DND-41 (cell line): ENCODE results near the gene MRPS2.

Experiments
- ATAC-seq: fragments of 200-7000 bp; cut with Tn5 transposase; 3 replicates; pipeline ENCODE4 v1.9.1; 2021; ENCODE audit warnings: low read depth; ENCODE audit not compliant: insufficient read depth
- DNase-seq: peaks from one replicate; pipeline ENCODE4 v3.0.0-alpha.2; 2020
- H2AFZ ChIP-seq: 2 replicates; pipeline ENCODE4 v1.6.0; 2012; ENCODE audit warnings: low read depth, low read length
- H3K27ac ChIP-seq: 2 replicates; pipeline ENCODE4 v1.5.1; 2012; ENCODE audit warnings: low read length, inconsistent platforms
- H3K27me3 ChIP-seq: fragments of 200-600 bp; sonication (generic); 2 replicates; pipeline ENCODE4 v1.6.0; 2012; ENCODE audit warnings: low read length, mild to moderate bottlenecking, inconsistent platforms; ENCODE audit not compliant: insufficient read depth, poor library complexity
- H3K36me3 ChIP-seq: 2 replicates; pipeline ENCODE4 v1.5.1; 2012; ENCODE audit warnings: low read length, inconsistent platforms; ENCODE audit not compliant: insufficient read depth
- H3K4me1 ChIP-seq: 2 replicates; pipeline ENCODE4 v1.5.1; 2012; ENCODE audit warnings: mild to moderate bottlenecking, low read length; ENCODE audit not compliant: insufficient read depth
- H3K4me2 ChIP-seq: 2 replicates; pipeline ENCODE4 v1.6.0; 2012; ENCODE audit warnings: mild to moderate bottlenecking, moderate library complexity, low read length, inconsistent platforms; ENCODE audit not compliant: insufficient read depth
- H3K4me3 ChIP-seq, 2 experiments: fragments of 200-600 bp in 1 of 2; shearing (Covaris generic) in 1 of 2; 2 replicates each; pipeline ENCODE4 v1.5.1; 2012 to 2016; ENCODE audit warnings: inconsistent platforms in 2 of 2, low read length in 2 of 2, mild to moderate bottlenecking in 2 of 2, low read depth in 1 of 2, moderate library complexity in 1 of 2
- H3K79me2 ChIP-seq: 2 replicates; pipeline ENCODE4 v1.6.0; 2012; ENCODE audit warnings: low read length, inconsistent platforms; ENCODE audit not compliant: insufficient read depth
- H3K9ac ChIP-seq: 2 replicates; pipeline ENCODE4 v1.6.0; 2012; ENCODE audit warnings: low read depth, mild to moderate bottlenecking, inconsistent platforms, low read length, moderate library complexity
- H3K9me3 ChIP-seq: 2 replicates; pipeline ENCODE4 v1.5.1; 2012; ENCODE audit warnings: low read length, moderate library complexity, mild to moderate bottlenecking, inconsistent platforms; ENCODE audit not compliant: insufficient read depth, severe bottlenecking
- H4K20me1 ChIP-seq: 2 replicates; pipeline ENCODE4 v1.6.0; 2012; ENCODE audit warnings: low read length; ENCODE audit not compliant: insufficient read depth
- EZH2 ChIP-seq: IDR thresholded peaks from 3 replicates; pipeline ENCODE4 v1.6.1; 2012; ENCODE audit warnings: borderline replicate concordance, low read depth, mild to moderate bottlenecking, moderate library complexity, low read length, inconsistent platforms; ENCODE audit not compliant: severe bottlenecking
- TF ChIP-seq, protein P1 (sequence below): IDR thresholded peaks from 2 replicates; pipeline ENCODE4 v1.5.1; 2012; ENCODE audit warnings: borderline replicate concordance, low read length, moderate library complexity, mild to moderate bottlenecking; ENCODE audit not compliant: poor library complexity, severe bottlenecking; ENCODE audit errors: extremely low read depth

MRPS2 gene

DNA sequence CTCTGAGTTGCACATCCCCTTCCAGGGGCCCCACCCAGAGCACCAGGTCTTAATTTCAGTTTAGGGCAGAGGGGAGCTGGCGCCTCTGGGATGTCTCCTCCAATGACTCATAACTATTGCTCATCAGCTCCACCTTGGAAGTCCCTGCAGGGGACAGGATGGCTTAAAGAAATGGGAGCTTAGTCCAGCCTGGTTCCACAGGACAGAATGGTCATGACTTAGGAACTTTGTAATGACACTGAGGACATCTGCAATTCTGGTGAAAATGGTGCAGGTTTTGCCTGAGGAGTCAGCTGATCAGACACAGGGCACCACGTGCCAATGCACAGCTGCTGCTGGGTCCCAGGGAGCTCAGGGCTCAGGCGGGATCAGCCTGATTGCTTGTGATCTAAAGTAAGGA lies 37.3 kb upstream of the MRPS2 start:
- ATAC-seq (no peak), DNase-seq (no peak)
- H3K4me1 ChIP-seq, result no peaks in the 10 kb centered on the region
- H3K4me2 ChIP-seq, result no peak overlapping the region
- no peaks in the 10 kb centered on the region for H4K20me1 ChIP-seq
- no peaks in the 10 kb centered on the region for H3K36me3 ChIP-seq
- H2AFZ ChIP-seq, result no peak overlapping the region
- H3K27me3 ChIP-seq, result no peaks in the 10 kb centered on the region
- no peak overlapping the region for H3K9ac ChIP-seq
- no peak overlapping the region for H3K27ac ChIP-seq
- H3K9me3 ChIP-seq, result no peaks in the 10 kb centered on the region
- H3K79me2 ChIP-seq, result no peaks in the 10 kb centered on the region
- no peak overlapping the region for H3K4me3 ChIP-seq
- TF ChIP-seq EZH2, result no peak
- TF ChIP-seq, protein P1, sequence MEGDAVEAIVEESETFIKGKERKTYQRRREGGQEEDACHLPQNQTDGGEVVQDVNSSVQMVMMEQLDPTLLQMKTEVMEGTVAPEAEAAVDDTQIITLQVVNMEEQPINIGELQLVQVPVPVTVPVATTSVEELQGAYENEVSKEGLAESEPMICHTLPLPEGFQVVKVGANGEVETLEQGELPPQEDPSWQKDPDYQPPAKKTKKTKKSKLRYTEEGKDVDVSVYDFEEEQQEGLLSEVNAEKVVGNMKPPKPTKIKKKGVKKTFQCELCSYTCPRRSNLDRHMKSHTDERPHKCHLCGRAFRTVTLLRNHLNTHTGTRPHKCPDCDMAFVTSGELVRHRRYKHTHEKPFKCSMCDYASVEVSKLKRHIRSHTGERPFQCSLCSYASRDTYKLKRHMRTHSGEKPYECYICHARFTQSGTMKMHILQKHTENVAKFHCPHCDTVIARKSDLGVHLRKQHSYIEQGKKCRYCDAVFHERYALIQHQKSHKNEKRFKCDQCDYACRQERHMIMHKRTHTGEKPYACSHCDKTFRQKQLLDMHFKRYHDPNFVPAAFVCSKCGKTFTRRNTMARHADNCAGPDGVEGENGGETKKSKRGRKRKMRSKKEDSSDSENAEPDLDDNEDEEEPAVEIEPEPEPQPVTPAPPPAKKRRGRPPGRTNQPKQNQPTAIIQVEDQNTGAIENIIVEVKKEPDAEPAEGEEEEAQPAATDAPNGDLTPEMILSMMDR, result no peak

DNA sequence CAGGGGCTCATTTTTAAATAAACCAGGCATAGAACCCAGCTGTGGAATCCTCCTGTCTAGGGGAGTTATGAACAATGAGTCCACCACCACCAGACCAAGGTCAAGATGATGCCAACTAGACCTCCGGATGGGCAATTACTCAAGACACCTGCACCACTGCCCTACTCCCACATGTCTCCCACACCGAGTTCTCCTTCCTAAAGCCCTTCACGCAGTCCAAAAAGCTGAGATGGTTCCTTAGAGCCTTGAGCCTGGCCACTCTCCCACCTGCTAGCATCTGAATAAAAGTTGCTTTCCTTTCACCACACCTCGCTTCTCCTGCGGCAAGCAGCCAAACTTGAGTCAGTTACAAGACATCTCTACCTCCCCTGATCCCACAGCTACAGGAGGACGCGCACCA lies 36.3 kb upstream of the MRPS2 start:
- no peaks in the 10 kb centered on the region for H3K4me1 ChIP-seq
- H3K27me3 ChIP-seq, result no peaks in the 10 kb centered on the region
- TF ChIP-seq, protein P1, result no peak
- TF ChIP-seq EZH2, result no peak
- H3K9ac ChIP-seq, result no peak overlapping the region
- no peaks in the 10 kb centered on the region for H3K36me3 ChIP-seq
- H3K4me2 ChIP-seq, result no peak overlapping the region
- H3K9me3 ChIP-seq, result no peaks in the 10 kb centered on the region
- H2AFZ ChIP-seq, result no peak overlapping the region
- no peak for ATAC-seq
- H3K4me3 ChIP-seq, result no peak overlapping the region
- no peaks in the 10 kb centered on the region for H4K20me1 ChIP-seq
- no peaks in the 10 kb centered on the region for H3K79me2 ChIP-seq
- DNase-seq, result no peak
- no peak overlapping the region for H3K27ac ChIP-seq

DNA sequence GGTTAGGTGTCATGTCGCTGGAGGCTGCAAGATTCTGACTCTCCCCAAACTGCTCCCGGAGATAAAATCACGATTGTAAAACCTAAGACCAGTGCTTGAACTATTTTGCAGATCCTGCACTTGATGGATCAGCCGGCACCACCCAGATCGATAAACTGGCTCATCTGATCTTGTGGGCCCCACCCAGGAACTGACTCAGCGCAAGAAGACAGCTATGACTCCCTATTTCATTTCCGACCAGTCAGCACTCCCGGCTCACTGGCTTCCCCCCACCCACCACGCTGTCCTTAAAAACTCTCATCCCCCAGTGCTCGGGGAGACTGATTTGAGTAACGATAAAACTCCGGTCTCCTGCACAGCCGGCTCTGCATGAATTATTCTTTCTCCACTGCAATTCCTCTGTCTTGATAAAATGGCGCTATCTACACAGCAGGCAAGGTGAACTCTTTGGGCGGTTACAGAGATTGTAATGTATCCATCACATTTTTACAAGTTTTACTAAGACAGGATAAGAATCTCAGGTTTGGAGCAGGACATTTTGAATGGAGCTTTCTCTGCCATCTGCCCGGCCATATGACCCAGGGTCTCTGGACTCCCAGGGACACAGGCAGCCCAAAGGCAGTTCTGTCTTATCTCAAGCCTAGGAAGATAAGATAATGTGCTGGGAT lies 31.5 kb upstream of the MRPS2 start:
- Histone ChIP-seq H3K9ac (no peak overlapping the region), H3K4me3 (no peak overlapping the region), H4K20me1 (no peaks in the 10 kb centered on the region), H2AFZ (no peak overlapping the region; the same call in 1 of the 2 replicates), H3K27me3 (no peaks in the 10 kb centered on the region), H3K9me3 (no peaks in the 10 kb centered on the region), H3K4me2 (no peak overlapping the region), H3K36me3 (no peaks in the 10 kb centered on the region), H3K4me1 (no peaks in the 10 kb centered on the region), H3K27ac (no peak overlapping the region), H3K79me2 (no peaks in the 10 kb centered on the region)
- ATAC-seq (no peak), DNase-seq (no peak)
- TF ChIP-seq, protein P1, result no peak
- TF ChIP-seq EZH2, result no peak
